ENCODE measurements around the gene STPG4.

- no peak for TF ChIP-seq CTCF (conservative IDR thresholded peaks at IDR 0.05)
- no peak for TF ChIP-seq EZH2 (IDR thresholded peaks at IDR 0.05; ENCODE audit: low read depth)
Measured at GRCh38 chr2:47046271-47046670, 108.8 kb downstream of the STPG4 start.
